Activated CD4-positive, CD25-positive, alpha-beta regulatory T cell (primary cell): Measurements from ENCODE around the gene ABCA10.

Experiments
- DNase-seq, 4 experiments: peaks; one replicate each; lab custom pipeline; 2025; lab: John Stamatoyannopoulos, UW

Gene ABCA10

GRCh38 chr17:69164206-69164605 lies 64.4 kb downstream of the ABCA10 start:
- no peak for DNase-seq

- no peak for DNase-seq
Measured at GRCh38 chr17:69159418-69159817, 69.2 kb downstream of the ABCA10 start.

- DNase-seq, result no peak
Measured at GRCh38 chr17:69154267-69154666, 74.4 kb downstream of the ABCA10 start.

- DNase-seq, result no peak
Measured at GRCh38 chr17:69150333-69150732, 78.3 kb downstream of the ABCA10 start.

- DNase-seq, result no peak
Measured at GRCh38 chr17:69147460-69147859, 81.2 kb downstream of the ABCA10 start.

GRCh38 chr17:69144331-69145255 lies 84.0 kb downstream of the ABCA10 start:
- no peak for DNase-seq

GRCh38 chr17:69143683-69144231 lies 84.9 kb downstream of the ABCA10 start:
- DNase-seq, result no peak

GRCh38 chr17:69143151-69143550 lies 85.5 kb downstream of the ABCA10 start:
- no peak for DNase-seq

GRCh38 chr17:69142175-69142802 lies 86.3 kb downstream of the ABCA10 start:
- no peak for DNase-seq

- DNase-seq, result no peak
Measured at GRCh38 chr17:69141431-69142174, 87.0 kb downstream of the ABCA10 start, which contains the start of gene ABCA6. Gene ABCA6, minus strand, starts transcription at chr17:69141895. Its CDS starts 1,192 bp downstream, at chr17:69140703.

GRCh38 chr17:69134112-69134511 lies 94.5 kb downstream of the ABCA10 start:
- no peak for DNase-seq

GRCh38 chr17:69130627-69131296 lies 97.9 kb downstream of the ABCA10 start:
- DNase-seq, result no peak

GRCh38 chr17:69123626-69124025 lies 105.0 kb downstream of the ABCA10 start:
- DNase-seq, result no peak

- DNase-seq, result no peak
Measured at GRCh38 chr17:69122065-69122464, 106.6 kb downstream of the ABCA10 start.

- no peak for DNase-seq
Measured at GRCh38 chr17:69117855-69118784, 110.5 kb downstream of the ABCA10 start.

GRCh38 chr17:69111794-69112193 lies 116.8 kb downstream of the ABCA10 start:
- no peak for DNase-seq

- no peak for DNase-seq
Measured at GRCh38 chr17:69105907-69106730, 122.5 kb downstream of the ABCA10 start.

- no peak for DNase-seq
Measured at GRCh38 chr17:69103557-69104233, 124.9 kb downstream of the ABCA10 start.

GRCh38 chr17:69098625-69099024 lies 130.0 kb downstream of the ABCA10 start:
- DNase-seq, result no peak
